Endothelial cell of umbilical vein (primary cell): ENCODE data around the gene TM9SF4.
A peak's percentile ranks its signal among the peaks of the same experiment; 100 is the strongest.

ENCODE experiments used
- CTCF ChIP-seq, 2 donors: IDR thresholded peaks; 1 replicate in 1 of 2; 2 replicates in 1 of 2; pipeline ENCODE4 v1.5.1; 2011; ENCODE audit warnings: low read length in 2 of 2, mild to moderate bottlenecking in 2 of 2, moderate library complexity in 2 of 2, control low read depth in 1 of 2, inconsistent platforms in 1 of 2, low read depth in 1 of 2; ENCODE audit not compliant: insufficient read depth in 1 of 2; ENCODE audit errors: extremely low read depth in 1 of 2
- EZH2 ChIP-seq: IDR thresholded peaks from 2 replicates; pipeline ENCODE4 v1.6.1; 2012; ENCODE audit warnings: borderline replicate concordance, low read depth, mild to moderate bottlenecking, moderate library complexity, low read length, inconsistent platforms; ENCODE audit not compliant: severe bottlenecking
- GATA2 ChIP-seq: IDR thresholded peaks from 2 replicates; pipeline ENCODE4 v1.7.0; 2011; ENCODE audit warnings: low read depth, mild to moderate bottlenecking, moderate library complexity, mixed read lengths, low read length; ENCODE audit not compliant: insufficient read length, insufficient read depth
- JUN ChIP-seq: IDR thresholded peaks from 2 replicates; pipeline ENCODE4 v1.6.1; 2011; ENCODE audit warnings: borderline replicate concordance, low read depth; ENCODE audit not compliant: insufficient read length, insufficient read depth
- MAX ChIP-seq: IDR thresholded peaks from 2 replicates; pipeline ENCODE4 v1.6.1; 2011; ENCODE audit not compliant: insufficient read depth, insufficient read length
- MYC ChIP-seq: IDR thresholded peaks from one replicate; pipeline ENCODE4 v1.6.1; 2011; ENCODE audit warnings: mild to moderate bottlenecking, low read depth, low read length
- POLR2A ChIP-seq: IDR thresholded peaks from 2 replicates; pipeline ENCODE4 v1.6.1; 2012; ENCODE audit warnings: low read depth, mild to moderate bottlenecking, control low read depth, low read length
- POLR2AphosphoS5 ChIP-seq: IDR thresholded peaks from 2 replicates; pipeline ENCODE4 v1.6.1; 2012; ENCODE audit warnings: low read depth, mild to moderate bottlenecking, control low read depth, low read length, moderate library complexity; ENCODE audit not compliant: insufficient read depth

GRCh38 chr20:32152421-32153155, 43.1 kb downstream of the TM9SF4 start:
- TF ChIP-seq CTCF (IDR thresholded peaks at IDR 0.05; ENCODE audit: extremely low read depth in 1 of 2, insufficient read depth in 1 of 2, low read depth in 1 of 2, low read length in 2 of 2) (no peak), POLR2A (no peak), MAX (no peak), EZH2 (no peak), POLR2AphosphoS5 (peak; percentile 11), JUN (no peak), GATA2 (no peak), MYC (no peak)
